ENCODE measurements around the gene SPSB3. TPM values are rescaled to one million over a fixed set of nuclear protein-coding genes. Genes with fewer than 3 reads are reported as not detected.

The SPSB3 gene
- polyA plus RNA-seq, 1 donor (not counting 4 experiments of a cell fraction or from before 2014, with no cell fraction given) = 9.5 TPM

DNA sequence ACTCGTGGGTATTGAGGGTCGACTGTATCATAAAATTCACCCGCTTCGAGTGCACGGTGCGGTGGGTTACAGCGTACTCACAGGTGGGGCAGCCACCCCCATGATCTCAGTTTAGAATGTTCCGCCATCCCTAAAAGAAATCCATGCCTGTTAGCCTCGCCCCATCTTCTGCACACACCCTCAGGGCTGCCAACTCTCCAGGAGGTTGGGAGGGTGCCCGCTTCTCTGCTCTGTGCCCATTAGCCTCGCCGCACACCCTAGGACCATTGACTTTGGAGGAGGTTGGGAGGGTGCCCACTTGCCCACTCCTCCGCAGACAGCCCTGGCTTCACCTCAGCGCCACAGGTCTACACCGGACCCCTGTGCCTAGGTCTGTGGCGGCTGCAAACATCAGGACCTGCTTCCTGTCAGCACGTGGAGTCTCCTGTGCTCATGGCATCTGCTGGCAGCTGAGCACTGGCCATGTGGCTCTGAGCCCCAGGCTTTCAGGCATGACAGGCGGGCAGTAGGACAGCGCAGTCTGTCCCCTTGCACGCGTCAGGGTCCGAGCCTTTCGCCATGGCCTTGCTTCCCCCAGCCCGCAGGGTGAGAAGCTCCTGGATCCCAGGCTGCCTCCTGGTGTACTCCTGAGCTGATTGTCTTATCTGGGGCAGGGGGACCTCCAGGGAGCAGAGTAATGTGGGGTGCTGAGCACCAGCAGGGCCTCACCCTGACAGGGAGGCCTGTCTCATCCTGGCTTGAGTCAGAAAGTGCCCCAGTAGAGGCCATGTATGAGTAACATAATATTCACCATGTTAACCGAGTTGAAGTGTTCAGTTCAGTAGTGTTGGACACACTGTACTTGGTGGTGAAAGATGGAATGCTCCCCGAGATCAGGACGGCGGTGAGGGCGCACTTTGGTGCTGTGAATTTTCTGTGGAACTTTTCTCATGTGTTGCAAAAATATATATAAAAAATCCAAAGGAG lies 32.9 kb downstream of the SPSB3 start:
- FAIRE-seq (peak; percentile 63), DNase-seq (ENCODE audit: low read depth, low spot score) (no peak)
- TF ChIP-seq, protein P1, sequence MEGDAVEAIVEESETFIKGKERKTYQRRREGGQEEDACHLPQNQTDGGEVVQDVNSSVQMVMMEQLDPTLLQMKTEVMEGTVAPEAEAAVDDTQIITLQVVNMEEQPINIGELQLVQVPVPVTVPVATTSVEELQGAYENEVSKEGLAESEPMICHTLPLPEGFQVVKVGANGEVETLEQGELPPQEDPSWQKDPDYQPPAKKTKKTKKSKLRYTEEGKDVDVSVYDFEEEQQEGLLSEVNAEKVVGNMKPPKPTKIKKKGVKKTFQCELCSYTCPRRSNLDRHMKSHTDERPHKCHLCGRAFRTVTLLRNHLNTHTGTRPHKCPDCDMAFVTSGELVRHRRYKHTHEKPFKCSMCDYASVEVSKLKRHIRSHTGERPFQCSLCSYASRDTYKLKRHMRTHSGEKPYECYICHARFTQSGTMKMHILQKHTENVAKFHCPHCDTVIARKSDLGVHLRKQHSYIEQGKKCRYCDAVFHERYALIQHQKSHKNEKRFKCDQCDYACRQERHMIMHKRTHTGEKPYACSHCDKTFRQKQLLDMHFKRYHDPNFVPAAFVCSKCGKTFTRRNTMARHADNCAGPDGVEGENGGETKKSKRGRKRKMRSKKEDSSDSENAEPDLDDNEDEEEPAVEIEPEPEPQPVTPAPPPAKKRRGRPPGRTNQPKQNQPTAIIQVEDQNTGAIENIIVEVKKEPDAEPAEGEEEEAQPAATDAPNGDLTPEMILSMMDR (optimal IDR thresholded peaks at IDR 0.05 in 1 of 3, IDR thresholded peaks at IDR 0.05 in 1 of 3, conservative IDR thresholded peaks at IDR 0.05 in 1 of 3; ENCODE audit: extremely low read depth in 1 of 3, insufficient read depth in 2 of 3, low read length in 3 of 3) = no peak
- TF ChIP-seq EZH2 (IDR thresholded peaks at IDR 0.05; ENCODE audit: low read length) = no peak
- H3K36me3 ChIP-seq (ENCODE audit: control insufficient read depth in 2 of 2, extremely low read depth in 1 of 2, insufficient read depth in 2 of 2, low read length in 2 of 2) = peaks cover 18 to 35% of the 10 kb centered on the region in 2 experiments
- H3K9ac ChIP-seq (ENCODE audit: control insufficient read depth, extremely low read depth, insufficient read depth, low read length) = no peak overlapping the region
- peaks cover 10% of the 10 kb centered on the region for H3K4me1 ChIP-seq (ENCODE audit: control insufficient read depth, extremely low read depth, insufficient read depth, low read length)
- no peak overlapping the region for H3K4me2 ChIP-seq (ENCODE audit: control insufficient read depth, extremely low read depth, insufficient read depth, low read depth, low read length)
- peaks cover 2% of the 10 kb centered on the region for H4K20me1 ChIP-seq (ENCODE audit: control insufficient read depth, extremely low read depth, insufficient read depth, low read length)
- no peak overlapping the region for H3K4me3 ChIP-seq (ENCODE audit: control insufficient read depth in 2 of 3, extremely low read depth in 1 of 3, insufficient read depth in 2 of 3, low read depth in 1 of 3, low read length in 3 of 3)
- H3K9me3 ChIP-seq (ENCODE audit: control insufficient read depth, low read depth, low read length) = no peaks in the 10 kb centered on the region
- H3K9me1 ChIP-seq (ENCODE audit: control insufficient read depth, extremely low read depth, insufficient read depth, low read length) = no peaks in the 10 kb centered on the region
- no peaks in the 10 kb centered on the region for H3K79me2 ChIP-seq (ENCODE audit: control insufficient read depth, insufficient read depth, low read length)
- dilution Hi-C loops (cut with MboI; ENCODE audit: extremely low pct_ligation_motif_present, low sequenced_read_pairs) = no loop called here
- H3K27ac ChIP-seq (ENCODE audit: control insufficient read depth, insufficient read depth, low read length) = no peak overlapping the region
- H2AFZ ChIP-seq (ENCODE audit: control insufficient read depth, low read length) = no peak overlapping the region
- no peaks in the 10 kb centered on the region for H3K27me3 ChIP-seq (ENCODE audit: control insufficient read depth, extremely low read depth, insufficient read depth, low read length)

DNA sequence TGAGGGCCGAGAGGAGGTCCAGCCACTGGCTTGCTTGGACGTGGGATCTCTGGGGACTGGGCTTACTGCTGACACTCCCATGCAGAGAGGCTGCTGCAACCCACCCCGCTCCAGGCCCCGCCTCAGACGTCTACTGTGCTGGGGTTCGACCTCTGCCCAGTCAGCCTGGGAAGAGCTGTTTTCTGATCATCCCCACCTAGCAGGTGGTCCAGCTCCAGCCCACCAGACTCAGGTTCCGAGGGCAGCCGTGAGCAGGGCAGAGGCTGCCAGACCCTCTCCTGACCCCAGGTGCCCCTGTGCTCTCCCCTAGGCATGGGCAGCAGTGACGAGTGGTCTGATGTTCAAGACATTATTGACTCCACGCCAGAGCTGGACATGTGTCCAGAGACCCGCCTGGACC lies 34.4 kb downstream of the SPSB3 start:
- H3K36me3 ChIP-seq (ENCODE audit: control insufficient read depth in 2 of 2, extremely low read depth in 1 of 2, insufficient read depth in 2 of 2, low read length in 2 of 2) = peaks cover 25 to 39% of the 10 kb centered on the region in 2 experiments
- H3K79me2 ChIP-seq (ENCODE audit: control insufficient read depth, insufficient read depth, low read length) = no peaks in the 10 kb centered on the region
- H3K4me1 ChIP-seq (ENCODE audit: control insufficient read depth, extremely low read depth, insufficient read depth, low read length) = peaks cover 4% of the 10 kb centered on the region
- no peak overlapping the region for H3K9ac ChIP-seq (ENCODE audit: control insufficient read depth, extremely low read depth, insufficient read depth, low read length)
- no peaks in the 10 kb centered on the region for H3K9me3 ChIP-seq (ENCODE audit: control insufficient read depth, low read depth, low read length)
- FAIRE-seq (no peak), DNase-seq (ENCODE audit: low read depth, low spot score) (no peak)
- no peak overlapping the region for H3K4me2 ChIP-seq (ENCODE audit: control insufficient read depth, extremely low read depth, insufficient read depth, low read depth, low read length)
- H3K4me3 ChIP-seq (ENCODE audit: control insufficient read depth in 2 of 3, extremely low read depth in 1 of 3, insufficient read depth in 2 of 3, low read depth in 1 of 3, low read length in 3 of 3) = no peak overlapping the region
- dilution Hi-C loops (cut with MboI; ENCODE audit: extremely low pct_ligation_motif_present, low sequenced_read_pairs) = no loop called here
- no peak overlapping the region for H2AFZ ChIP-seq (ENCODE audit: control insufficient read depth, low read length)
- H3K9me1 ChIP-seq (ENCODE audit: control insufficient read depth, extremely low read depth, insufficient read depth, low read length) = no peaks in the 10 kb centered on the region
- peaks cover 2% of the 10 kb centered on the region for H4K20me1 ChIP-seq (ENCODE audit: control insufficient read depth, extremely low read depth, insufficient read depth, low read length)
- TF ChIP-seq, protein P1 (optimal IDR thresholded peaks at IDR 0.05 in 1 of 3, IDR thresholded peaks at IDR 0.05 in 1 of 3, conservative IDR thresholded peaks at IDR 0.05 in 1 of 3; ENCODE audit: extremely low read depth in 1 of 3, insufficient read depth in 2 of 3, low read length in 3 of 3) = no peak
- TF ChIP-seq EZH2 (IDR thresholded peaks at IDR 0.05; ENCODE audit: low read length) = no peak
- no peak overlapping the region for H3K27ac ChIP-seq (ENCODE audit: control insufficient read depth, insufficient read depth, low read length)
- H3K27me3 ChIP-seq (ENCODE audit: control insufficient read depth, extremely low read depth, insufficient read depth, low read length) = no peaks in the 10 kb centered on the region
